Embryonic facial prominence (tissue), 1 donor: ENCODE measurements around the gene NUDC.

Source experiments
- DNase-seq: peaks from one replicate; pipeline ENCODE4 v3.0.0-alpha.2; 2016; ENCODE audit errors: extremely low spot score

Gene NUDC

DNA sequence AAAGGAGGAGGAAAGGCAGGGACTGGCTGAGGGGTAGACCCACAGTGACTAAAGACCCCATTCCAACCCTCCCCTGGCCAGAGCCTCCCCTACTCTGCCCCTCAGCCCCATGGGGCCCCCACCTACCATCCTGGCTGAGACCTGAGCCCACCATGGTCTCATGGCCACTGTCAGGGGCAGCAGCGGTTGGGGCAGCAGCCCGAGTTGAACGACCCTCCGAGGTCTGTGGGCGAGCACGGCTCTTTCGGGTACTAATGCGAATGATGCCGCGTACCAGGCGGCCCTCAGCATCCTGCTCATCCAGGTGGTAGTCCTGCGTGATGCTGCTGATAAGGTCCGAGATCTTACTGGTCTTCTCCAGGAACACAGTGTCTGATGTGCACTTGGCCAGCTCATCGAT, 29.7 kb downstream of the NUDC start:
- no peak for DNase-seq

DNA sequence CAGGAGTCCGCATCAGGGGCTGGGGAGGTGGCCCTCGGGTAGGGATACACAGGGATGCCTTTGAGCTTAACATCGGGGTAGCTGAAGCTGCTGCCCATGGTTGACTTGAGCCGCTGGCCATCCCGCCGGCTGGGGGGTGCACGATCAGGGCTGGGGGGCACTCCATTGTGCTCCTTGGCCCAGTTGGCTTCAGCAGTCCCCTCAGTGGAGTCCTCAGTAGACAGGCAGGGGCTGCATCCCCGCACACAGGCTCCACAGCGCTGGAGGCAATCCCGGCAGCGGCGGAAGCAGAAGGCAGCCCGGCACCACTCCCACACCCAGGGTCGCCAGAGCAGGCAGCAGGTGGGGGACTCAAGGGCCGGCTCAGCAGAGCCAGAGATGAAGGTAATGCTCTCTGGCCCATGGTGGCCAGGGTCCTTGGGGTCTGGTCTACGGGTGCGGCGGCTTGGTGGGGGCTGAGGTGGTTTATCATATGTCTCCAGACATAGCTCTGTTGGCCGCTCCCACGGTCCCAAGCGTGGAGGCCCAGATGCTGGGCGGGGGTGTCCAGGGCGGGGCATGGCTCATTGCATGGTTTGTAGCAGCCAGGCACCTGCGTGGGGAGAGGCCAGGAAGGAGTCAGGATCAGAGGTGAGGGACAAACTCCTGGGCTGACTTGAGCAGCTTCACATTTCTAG, 30.4 kb downstream of the NUDC start:
- DNase-seq: no peak

DNA sequence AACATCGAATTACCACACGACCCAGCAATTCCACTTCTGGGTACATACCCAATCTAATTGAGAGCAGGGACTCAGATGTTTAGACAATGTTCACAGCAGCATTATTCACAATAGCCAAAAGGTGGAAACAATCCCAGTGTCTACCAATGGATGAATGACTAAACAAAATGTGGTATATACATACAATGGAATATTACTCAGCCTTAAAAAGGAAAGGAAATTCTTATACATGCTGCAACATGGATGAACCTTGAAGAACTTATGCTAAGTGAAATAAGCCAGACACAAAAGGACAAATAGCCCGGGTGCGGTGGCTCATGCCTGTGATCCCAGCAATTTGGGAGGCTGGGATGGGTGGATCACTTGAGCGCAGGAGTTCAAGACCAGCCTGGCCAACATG, 31.8 kb downstream of the NUDC start:
- no peak for DNase-seq

DNA sequence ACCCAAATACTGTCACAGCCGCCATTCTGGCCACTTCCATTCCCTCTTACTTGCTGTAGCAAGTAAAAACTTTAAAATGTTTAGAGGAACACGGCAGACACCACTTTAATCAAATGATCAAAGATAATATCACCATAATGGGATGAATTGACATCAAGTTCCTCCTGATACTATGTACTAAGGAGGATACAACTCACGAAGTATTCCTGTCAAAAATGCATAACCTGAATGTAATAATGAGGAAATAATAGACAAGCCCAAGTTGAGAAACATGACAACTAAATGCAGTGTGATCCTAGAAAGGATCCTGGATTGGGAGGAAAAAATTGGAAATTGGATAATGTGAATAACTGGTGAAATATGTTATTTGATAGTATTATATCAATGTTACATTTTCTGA, 34.8 kb downstream of the NUDC start:
- DNase-seq: no peak

DNA sequence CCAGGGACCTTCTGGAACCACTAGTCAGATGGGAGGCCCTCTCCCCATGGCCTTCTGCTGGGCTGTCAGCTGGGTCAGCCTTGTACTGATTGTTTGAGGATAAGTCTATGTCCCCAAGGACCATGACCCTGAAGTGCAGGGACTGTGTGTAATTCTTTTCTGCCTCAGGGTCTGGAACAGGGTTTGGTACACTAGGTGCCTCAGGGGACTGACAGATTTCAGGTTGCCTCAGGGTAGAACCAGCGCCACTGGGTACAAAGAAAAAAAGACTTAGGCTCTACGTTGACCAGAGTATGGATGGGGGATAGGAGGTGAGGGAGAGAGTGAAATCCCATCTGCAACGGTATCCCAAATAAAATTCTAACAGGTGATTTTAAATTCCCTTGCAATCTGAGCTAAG, 35.8 kb downstream of the NUDC start:
- no peak for DNase-seq

DNA sequence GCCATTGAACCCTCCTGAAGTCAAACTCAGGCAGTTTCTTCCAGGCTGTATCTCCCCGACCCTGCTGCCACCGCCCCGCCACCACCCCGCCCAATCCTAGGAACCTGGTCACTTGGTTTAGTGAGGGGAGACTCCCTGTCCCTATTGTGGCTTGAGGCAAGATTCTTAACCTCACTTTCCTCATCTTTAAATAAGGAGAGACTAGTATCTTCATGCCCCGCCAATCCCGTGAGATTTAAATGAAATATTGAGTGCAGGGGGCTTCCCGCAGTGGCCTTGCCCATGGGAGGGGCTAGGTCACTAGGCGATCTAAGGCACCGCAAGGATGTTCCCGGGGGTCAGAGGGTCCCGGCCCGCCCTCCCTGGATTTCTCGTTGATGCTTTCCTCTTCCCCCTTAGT, 37.7 kb downstream of the NUDC start:
- DNase-seq: no peak

DNA sequence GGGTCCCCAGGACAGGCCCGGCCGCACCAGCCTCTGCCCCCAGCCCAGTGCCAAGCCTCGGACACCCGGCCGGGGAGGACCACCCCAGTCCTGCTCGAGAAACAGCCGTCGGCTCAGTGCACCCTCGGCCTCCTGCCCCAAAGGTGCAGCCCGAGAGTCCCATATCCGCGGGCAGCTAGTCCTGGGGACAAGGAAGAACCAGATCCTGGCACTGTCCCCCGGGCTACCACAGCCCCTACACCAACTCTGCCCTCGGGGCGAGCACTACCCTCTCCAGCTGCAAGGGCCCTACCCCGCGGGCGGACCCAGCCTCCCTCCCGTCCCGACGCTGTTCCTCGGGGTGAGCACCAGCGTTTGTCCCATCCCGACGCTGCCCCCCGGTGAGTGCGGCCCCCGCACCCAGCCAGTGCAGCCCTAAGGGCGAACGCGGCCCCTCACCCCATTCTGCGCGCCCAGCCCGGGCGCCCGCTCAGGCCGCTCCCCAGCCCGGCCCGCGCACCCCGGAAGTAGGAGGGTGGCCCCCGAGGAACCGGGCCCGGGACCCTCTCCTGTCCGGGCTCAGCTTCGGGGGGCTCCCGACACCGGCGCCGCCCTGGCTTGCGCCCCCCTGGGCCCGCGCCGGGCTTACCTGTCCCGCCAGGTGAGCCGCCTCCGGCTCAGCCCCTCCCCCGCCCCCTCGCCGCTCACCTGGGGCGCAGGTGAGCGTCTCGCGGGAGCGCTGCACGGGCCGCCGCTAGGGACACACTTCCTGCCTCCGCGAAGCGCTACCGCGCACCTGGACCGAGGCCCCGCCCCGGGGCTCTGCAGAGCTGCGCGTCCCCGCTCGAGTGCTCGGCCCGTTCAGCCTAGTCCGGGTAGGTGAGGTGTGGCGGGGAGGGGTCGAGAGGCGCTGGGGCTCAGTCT, 38.4 kb downstream of the NUDC start, which contains the start of gene KDF1:
Gene KDF1 (minus strand): TSS at position 747 of the 903 bp plus-strand sequence. CDS start 8,088 bp downstream, outside the sequence.
- no peak for DNase-seq

DNA sequence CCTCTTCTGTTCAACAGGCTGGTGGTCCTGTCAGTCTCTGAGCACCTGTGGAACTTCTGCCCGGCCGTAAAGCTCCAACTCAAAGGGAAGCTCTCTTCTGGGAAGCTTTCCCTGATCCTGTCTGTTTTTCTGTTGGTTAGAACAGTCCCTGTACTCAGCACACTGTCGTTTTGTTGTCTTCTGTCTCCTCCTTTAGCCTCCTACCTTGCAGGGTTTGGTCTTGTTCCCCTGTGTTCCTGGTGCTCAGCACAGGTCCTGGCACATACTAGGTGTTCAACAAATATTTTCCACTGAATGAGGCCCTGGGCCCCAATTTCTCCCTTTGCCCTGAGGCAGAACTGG, 39.1 kb downstream of the NUDC start:
- no peak for DNase-seq

DNA sequence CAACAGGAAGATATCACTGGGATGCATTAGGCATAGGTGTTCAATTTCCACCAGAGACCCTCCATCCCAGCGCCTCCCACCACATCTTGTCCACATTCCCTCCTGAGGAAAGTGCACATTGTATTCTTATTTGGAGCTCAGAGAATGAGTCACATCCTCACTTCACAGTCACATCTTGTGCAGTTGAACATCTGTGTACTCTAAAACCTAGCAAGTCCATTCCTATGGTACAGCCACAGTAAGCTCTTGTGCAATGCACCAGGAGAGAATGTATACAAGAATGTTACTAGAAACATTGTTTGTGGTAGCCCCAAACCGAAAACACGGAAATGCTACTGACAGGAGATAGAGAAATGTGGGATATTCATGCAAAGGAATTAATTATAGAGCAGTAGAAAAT, 40.3 kb downstream of the NUDC start:
- no peak for DNase-seq

DNA sequence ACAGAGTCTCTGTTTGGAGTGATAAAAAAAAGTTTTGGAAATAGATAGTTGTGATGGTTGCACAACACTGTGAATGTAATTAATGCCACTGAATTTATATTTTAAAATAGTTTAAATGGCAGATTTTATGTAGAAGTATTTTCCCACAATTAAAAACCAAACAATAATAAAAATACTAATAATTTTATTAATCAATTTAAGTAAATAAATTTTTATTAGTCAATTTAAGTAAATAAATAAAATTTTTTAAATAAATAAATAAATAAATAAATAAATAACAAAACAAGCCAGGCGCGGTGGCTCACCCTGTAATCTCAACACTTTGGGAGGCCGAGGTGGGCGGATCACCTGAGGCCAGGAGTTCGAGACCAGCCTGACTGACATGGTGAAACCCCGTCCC, 43.7 kb downstream of the NUDC start:
- DNase-seq: no peak

DNA sequence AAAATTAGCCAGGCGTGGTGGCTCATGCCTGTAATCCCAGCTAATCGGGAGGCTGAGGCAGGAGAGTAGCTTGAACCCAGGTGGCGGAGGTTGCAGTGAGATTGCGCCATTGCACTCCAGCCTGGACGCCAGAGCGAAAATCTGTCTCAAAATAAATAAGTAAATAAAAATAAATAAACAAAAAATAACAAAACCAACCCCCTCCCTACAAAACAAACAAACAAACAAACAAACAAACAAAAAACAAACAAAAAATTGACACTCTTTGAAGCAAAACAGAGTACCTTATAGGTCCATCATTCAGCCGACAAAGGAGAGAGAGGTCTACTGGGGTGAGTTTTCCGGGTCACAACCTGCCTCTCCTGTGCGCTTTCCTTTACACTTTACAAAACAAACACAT, 44.1 kb downstream of the NUDC start:
- no peak for DNase-seq

DNA sequence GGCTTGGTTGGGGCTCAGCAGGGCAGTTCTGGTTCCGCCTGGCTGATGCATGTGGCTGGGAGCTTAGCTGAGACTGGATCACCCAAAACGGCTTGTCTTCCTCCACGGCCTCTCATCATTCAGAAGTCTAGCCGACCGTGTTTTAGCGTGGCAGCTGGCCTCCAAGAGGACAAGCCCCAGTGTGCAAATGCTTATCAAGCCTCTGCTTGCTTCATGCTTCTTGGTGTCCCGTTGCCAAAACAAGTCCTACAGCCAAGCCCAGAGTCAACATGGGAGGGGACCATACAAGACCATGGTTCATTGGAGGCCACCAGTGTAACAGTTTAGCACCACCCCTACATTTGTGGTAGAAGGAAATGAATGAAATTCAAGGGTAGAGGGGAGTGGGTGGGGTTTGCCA, 49.3 kb downstream of the NUDC start:
- DNase-seq: no peak

DNA sequence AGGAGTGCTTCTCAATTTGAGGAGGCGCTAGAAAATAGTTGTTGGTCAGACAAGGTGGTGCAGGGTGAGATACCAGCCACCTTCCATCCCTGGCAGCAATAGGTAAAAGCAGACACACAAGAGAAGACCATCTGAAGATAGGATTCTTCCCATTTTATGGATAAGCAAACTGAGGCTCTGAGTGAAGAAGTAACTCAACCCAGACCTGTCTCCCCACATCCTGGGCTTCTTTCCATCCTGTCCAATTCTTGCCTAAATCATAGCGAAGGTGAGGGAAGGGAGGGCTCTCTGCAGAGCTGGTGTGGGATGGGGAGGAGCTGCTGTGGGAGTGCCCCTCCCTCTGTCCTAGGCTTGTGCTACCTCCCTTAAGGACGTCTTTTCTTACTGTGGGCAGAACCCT, 50.0 kb downstream of the NUDC start:
- no peak for DNase-seq

DNA sequence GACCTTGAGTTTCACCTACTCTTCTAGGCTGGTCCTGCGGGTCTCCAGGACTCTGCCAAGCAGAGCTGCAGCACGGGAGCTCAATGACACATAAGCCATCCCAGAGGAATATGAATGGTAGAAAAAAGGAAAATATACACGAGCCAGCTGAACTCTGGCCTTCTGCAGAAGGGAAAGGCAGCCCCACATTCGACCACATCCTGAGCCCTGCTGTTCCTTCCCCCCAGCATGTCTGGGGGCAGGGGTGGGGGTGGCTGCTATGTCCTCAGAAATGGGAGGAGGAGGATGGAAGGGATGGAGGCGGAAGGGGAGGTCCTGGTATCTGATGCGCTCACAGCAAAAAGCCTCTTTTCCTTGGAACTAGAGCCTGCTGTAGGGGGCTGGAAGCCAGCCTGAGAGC, 50.8 kb downstream of the NUDC start:
- no peak for DNase-seq

DNA sequence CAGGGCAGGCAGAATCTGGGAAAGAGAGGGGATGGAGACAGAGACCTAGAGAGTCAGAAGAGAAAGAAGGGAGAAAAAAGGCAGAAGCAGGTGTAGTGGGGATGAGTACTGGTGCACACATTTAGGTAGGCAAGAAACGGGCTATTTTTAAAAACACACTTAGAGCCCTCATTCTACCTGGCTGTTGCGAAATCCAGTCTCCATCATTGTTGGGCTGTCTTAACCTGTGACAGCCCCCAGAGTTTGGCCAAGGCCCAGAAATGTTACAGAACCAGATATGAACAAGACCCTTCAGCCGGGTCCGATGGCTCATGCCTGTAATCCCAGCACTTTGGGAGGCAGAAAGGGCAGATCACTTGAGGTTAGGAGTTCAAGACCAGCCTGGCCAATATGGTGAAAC, 51.3 kb downstream of the NUDC start:
- DNase-seq: no peak

DNA sequence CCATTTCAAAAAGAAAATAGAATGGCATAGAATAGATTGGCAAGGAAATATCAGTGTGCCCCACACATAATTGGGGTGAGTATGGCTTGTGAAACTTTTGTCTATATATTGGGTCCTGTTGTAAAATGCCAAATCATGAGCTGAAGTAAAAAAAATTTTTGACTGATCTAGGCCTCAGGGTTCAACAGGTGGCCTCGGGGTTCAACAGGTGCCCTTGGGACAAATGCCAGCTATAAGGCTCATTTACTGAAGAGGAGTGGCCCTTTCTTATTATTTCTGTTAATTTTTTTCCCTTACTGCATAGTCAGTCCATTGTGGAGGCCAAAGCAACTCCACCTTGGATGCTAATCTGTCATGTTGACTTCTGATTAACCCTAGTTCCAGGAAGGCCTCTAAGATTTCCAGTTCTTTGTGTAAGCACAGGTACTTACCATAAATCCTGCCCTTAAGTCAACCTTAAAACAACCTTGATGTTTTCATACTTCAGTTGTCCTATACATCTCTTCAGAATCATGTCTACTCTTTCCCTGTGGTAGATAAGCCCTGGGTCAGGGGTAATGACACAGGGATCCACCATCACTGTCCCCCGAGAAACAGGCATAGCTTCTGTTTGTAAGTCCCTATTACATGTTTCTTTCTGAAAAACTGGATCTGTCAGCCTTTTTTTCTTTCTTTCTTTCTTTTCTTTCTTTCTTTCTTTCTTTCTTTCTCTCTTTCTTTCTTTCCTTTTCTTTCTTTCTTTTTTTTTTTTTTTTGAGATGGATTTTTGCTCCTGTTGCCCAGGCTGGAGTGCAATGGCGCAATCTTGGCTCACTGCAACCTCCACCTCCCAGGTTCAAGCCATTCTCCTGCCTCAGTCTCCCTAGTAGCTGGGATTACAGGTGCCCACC, 55.3 kb downstream of the NUDC start:
- no peak for DNase-seq

DNA sequence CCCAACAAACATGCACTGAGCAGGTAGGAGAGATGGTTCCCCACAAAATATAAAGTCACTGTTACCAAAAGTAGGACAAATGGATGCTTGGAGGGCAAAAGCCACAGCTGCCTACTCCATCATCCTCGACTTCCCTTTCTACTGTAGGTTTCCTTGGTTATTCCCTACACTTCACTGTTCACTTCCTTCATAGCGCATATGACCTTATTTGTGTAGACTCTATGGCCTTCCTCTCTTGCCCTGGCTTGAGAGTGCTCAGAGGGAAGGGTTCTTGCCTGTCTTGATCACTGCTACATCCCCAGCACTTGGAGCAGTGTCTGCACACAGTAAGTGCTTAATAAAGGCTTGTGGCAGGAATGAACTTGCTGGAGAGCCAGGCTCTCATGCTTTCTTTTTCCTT, 57.4 kb downstream of the NUDC start:
- DNase-seq: no peak

DNA sequence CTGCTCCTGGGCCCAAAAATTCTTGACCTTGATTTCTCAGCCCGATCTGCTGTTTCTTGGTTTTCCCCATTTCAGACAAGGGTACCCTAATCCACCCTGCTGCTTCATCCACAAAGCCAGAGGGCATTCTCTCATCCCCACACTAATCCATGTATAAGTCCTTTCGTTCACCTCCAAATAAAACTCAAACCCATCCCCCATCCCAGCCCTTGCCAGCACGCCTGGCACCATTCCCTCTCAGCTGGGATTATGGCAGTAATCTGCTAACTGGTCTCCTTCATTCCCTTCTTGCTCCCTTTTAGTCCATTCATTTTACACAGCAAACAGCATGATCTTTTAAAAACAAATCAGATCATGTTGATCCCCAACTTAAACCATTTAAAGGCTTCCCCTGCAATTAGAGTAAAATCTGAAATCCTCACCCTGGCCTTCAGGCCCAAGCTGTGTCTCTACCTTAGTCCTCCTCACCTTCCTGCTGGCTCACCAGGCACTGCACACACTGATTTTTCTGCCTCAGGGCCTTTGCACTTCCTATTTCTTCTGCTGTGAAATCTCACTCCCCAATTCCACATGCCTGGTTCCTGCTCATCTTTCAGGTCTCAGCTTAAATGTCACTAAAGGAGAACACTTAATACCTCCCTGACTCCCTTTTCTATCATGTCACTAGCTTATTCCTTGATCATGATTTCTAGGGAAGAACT, 59.8 kb downstream of the NUDC start:
- no peak for DNase-seq

DNA sequence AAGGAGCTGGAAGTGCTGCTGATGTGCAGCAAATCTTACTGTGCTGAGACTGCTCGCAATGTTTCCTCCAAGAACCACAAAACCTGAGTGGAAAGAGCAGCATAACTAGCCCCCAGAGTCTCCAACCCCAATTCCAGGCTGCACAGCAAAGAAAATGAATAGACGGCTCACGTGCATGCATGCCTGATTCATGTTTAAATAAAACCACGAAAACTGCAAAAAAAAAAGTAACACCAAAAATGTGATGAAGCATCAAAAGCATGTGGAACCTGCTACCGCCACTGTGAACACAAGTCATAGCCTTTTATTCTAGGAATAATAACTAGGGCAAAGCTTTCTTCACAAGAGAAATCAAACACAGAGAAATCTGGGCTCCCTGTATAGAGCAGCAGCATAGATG, 62.3 kb downstream of the NUDC start:
- no peak for DNase-seq

DNA sequence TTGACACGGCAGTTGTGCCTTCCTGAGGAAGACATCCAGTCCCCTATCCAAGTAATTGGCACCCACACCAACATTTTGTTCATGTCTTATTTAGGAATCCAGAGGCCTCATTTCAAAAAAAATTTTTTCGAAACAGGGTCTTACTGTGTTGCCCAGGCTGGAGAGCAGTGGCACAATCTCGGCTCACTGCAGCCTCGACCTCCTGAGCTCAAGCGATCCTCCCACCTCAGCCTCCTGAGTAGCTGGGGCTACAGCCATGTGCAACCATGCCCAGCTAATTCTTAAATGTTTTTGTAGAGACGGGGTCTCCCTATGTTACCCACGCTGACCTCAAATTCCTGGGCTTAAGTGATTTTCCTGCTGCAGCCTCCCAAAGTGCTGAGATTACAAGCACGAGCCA, 62.7 kb downstream of the NUDC start:
- no peak for DNase-seq

DNA sequence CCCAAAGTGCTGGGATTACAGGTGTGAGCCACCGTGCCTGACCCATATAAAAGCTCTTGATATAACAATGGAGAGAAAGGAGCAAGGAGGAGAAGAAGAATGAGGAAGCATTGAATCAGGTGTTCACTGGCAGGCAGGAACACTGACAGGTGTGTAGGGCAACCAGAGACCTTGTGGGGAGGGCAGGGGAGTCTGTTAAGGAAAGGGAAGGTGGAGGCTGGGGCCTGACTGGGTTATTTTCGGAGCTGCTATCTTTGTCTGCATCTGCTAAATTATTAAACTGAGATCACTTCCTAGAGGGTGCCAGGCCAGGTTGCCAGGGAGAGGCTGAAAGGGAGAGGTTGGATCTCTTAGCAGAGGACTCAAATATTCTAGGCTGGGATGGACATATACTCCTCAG, 65.1 kb downstream of the NUDC start:
- DNase-seq: no peak
